ENCODE results near the gene CSRNP2. TPM values are rescaled to one million over a fixed set of nuclear protein-coding genes. Genes with fewer than 3 reads are reported as not detected.

CSRNP2 gene
- total and polyA plus RNA-seq, 2 of the 13 experiments (the other 11 are each of a cell fraction or from before 2014, with no cell fraction given): 4.8 to 7.3 TPM

DNA sequence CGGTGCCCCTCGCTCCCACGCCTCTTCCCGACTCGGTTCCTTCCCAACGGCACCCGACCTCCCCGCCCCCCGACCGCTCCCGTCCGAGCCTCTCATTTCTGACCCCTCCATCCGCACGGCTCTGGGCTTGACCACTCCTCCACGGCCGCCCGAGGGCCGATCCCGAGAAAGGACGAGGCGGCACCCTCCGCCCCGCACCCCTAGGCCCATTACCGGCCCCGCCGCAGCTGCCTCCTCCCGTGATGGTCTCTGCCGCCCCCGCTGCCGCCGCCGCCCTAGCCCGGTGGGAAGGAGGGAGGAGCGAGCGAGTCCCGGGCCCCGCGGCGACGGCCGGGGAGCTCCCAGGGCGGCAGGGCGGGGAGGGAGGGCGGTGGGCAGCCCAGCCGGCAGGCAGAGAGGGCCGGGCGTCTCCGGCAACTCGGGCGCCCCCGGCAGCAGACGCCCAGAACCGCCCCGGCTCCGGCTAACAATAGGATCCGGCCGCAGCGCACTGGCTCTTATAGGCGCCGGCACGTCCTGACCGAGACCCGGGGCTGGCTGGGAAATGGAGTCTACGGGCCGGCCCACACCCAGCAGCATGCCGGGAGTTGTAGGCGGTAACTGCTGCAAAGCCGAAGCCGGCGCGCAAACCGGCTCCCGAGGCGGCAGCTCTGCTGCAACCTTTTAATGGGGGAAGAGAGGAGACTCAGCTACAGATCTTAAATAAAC, at the start of gene CSRNP2 (continued):
- TF ChIP-seq, protein P1, sequence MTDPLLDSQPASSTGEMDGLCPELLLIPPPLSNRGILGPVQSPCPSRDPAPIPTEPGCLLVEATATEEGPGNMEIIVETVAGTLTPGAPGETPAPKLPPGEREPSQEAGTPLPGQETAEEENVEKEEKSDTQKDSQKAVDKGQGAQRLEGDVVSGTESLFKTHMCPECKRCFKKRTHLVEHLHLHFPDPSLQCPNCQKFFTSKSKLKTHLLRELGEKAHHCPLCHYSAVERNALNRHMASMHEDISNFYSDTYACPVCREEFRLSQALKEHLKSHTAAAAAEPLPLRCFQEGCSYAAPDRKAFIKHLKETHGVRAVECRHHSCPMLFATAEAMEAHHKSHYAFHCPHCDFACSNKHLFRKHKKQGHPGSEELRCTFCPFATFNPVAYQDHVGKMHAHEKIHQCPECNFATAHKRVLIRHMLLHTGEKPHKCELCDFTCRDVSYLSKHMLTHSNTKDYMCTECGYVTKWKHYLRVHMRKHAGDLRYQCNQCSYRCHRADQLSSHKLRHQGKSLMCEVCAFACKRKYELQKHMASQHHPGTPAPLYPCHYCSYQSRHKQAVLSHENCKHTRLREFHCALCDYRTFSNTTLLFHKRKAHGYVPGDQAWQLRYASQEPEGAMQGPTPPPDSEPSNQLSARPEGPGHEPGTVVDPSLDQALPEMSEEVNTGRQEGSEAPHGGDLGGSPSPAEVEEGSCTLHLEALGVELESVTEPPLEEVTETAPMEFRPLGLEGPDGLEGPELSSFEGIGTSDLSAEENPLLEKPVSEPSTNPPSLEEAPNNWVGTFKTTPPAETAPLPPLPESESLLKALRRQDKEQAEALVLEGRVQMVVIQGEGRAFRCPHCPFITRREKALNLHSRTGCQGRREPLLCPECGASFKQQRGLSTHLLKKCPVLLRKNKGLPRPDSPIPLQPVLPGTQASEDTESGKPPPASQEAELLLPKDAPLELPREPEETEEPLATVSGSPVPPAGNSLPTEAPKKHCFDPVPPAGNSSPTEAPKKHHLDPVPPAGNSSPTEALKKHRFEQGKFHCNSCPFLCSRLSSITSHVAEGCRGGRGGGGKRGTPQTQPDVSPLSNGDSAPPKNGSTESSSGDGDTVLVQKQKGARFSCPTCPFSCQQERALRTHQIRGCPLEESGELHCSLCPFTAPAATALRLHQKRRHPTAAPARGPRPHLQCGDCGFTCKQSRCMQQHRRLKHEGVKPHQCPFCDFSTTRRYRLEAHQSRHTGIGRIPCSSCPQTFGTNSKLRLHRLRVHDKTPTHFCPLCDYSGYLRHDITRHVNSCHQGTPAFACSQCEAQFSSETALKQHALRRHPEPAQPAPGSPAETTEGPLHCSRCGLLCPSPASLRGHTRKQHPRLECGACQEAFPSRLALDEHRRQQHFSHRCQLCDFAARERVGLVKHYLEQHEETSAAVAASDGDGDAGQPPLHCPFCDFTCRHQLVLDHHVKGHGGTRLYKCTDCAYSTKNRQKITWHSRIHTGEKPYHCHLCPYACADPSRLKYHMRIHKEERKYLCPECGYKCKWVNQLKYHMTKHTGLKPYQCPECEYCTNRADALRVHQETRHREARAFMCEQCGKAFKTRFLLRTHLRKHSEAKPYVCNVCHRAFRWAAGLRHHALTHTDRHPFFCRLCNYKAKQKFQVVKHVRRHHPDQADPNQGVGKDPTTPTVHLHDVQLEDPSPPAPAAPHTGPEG (CRISPR knock-in tag; IDR thresholded peaks at IDR 0.05): peak; percentile 30; the same call in 1 of the 2 replicates
- no peak for TF ChIP-seq ZNF44 (CRISPR knock-in tag; IDR thresholded peaks at IDR 0.05)
- 0 out of 2 replicates have a peak, but pooled peaks have one; percentile 60 for TF ChIP-seq MAF1 (CRISPR knock-in tag; IDR thresholded peaks at IDR 0.05; ENCODE audit: borderline replicate concordance)
- TF ChIP-seq ZBTB21 (CRISPR knock-in tag; IDR thresholded peaks at IDR 0.05): no peak
- TF ChIP-seq THYN1 (CRISPR knock-in tag; IDR thresholded peaks at IDR 0.05; ENCODE audit: borderline replicate concordance, low read depth): no peak
- TF ChIP-seq ZSCAN12 (CRISPR knock-in tag; IDR thresholded peaks at IDR 0.05): 0 out of 2 replicates have a peak, but pooled peaks have one; percentile 37
- TF ChIP-seq ARNT (IDR thresholded peaks at IDR 0.05): no peak
- TF ChIP-seq ZNF317 (CRISPR knock-in tag; IDR thresholded peaks at IDR 0.05): peak; percentile 50; the same call in 1 of the 2 replicates
- no peak for TF ChIP-seq ZNF562 (CRISPR knock-in tag; IDR thresholded peaks at IDR 0.05; ENCODE audit: borderline replicate concordance)
- TF ChIP-seq, protein P2, sequence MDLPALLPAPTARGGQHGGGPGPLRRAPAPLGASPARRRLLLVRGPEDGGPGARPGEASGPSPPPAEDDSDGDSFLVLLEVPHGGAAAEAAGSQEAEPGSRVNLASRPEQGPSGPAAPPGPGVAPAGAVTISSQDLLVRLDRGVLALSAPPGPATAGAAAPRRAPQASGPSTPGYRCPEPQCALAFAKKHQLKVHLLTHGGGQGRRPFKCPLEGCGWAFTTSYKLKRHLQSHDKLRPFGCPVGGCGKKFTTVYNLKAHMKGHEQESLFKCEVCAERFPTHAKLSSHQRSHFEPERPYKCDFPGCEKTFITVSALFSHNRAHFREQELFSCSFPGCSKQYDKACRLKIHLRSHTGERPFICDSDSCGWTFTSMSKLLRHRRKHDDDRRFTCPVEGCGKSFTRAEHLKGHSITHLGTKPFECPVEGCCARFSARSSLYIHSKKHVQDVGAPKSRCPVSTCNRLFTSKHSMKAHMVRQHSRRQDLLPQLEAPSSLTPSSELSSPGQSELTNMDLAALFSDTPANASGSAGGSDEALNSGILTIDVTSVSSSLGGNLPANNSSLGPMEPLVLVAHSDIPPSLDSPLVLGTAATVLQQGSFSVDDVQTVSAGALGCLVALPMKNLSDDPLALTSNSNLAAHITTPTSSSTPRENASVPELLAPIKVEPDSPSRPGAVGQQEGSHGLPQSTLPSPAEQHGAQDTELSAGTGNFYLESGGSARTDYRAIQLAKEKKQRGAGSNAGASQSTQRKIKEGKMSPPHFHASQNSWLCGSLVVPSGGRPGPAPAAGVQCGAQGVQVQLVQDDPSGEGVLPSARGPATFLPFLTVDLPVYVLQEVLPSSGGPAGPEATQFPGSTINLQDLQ (CRISPR knock-in tag; IDR thresholded peaks at IDR 0.05): no peak
- peak; percentile 80; the same call in 1 of the 2 replicates for TF ChIP-seq ZBTB38 (CRISPR knock-in tag; IDR thresholded peaks at IDR 0.05)
- TF ChIP-seq ZC3H4 (CRISPR knock-in tag; IDR thresholded peaks at IDR 0.05; ENCODE audit: borderline replicate concordance): no peak
- TF ChIP-seq, protein P3, sequence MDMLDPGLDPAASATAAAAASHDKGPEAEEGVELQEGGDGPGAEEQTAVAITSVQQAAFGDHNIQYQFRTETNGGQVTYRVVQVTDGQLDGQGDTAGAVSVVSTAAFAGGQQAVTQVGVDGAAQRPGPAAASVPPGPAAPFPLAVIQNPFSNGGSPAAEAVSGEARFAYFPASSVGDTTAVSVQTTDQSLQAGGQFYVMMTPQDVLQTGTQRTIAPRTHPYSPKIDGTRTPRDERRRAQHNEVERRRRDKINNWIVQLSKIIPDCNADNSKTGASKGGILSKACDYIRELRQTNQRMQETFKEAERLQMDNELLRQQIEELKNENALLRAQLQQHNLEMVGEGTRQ (IDR thresholded peaks at IDR 0.05; ENCODE audit: low read depth, low read length): no peak
- TF ChIP-seq, protein P3 (CRISPR knock-in tag; IDR thresholded peaks at IDR 0.05; ENCODE audit: borderline replicate concordance): peak; percentile 27; the same call in 1 of the 2 replicates
- TF ChIP-seq ZNF337 (CRISPR knock-in tag; IDR thresholded peaks at IDR 0.05; ENCODE audit: borderline replicate concordance, low read depth): no peak
- TF ChIP-seq, protein P4, sequence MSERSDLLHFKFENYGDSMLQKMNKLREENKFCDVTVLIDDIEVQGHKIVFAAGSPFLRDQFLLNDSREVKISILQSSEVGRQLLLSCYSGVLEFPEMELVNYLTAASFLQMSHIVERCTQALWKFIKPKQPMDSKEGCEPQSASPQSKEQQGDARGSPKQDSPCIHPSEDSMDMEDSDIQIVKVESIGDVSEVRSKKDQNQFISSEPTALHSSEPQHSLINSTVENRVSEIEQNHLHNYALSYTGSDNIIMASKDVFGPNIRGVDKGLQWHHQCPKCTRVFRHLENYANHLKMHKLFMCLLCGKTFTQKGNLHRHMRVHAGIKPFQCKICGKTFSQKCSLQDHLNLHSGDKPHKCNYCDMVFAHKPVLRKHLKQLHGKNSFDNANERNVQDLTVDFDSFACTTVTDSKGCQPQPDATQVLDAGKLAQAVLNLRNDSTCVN (CRISPR knock-in tag; IDR thresholded peaks at IDR 0.05; ENCODE audit: borderline replicate concordance): peak; percentile 60; the same call in 1 of the 2 replicates
- TF ChIP-seq ZNF234 (CRISPR knock-in tag; conservative IDR thresholded peaks at IDR 0.05): peak; percentile 71; the same call in 1 of the 2 replicates

Measured in HepG2 (cell line).